ENCODE measurements around the gene ANAPC15.

DNA sequence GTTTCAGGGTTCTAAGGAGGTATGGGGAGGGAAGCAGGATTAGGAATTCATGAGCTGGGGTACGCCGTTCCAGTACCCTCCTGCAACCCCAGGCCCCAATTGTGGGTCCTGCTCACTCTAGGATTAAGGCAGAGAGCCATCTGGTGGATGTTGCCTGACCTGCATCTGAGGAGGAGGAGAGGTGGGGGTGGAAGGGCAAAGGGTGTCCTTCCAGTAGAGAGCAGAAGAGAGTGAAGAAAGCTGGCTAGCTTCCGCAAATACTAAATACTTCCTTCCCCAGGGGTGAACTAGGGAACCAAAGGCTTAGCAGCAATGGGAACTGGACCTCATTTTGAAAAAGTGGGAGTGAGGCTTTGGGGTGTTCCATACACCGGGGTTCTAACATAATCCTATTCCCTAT is 21.2 kb downstream of the ANAPC15 start:
- TF ChIP-seq POLR2A (IDR thresholded peaks at IDR 0.05) = no peak
- TF ChIP-seq, protein P1, sequence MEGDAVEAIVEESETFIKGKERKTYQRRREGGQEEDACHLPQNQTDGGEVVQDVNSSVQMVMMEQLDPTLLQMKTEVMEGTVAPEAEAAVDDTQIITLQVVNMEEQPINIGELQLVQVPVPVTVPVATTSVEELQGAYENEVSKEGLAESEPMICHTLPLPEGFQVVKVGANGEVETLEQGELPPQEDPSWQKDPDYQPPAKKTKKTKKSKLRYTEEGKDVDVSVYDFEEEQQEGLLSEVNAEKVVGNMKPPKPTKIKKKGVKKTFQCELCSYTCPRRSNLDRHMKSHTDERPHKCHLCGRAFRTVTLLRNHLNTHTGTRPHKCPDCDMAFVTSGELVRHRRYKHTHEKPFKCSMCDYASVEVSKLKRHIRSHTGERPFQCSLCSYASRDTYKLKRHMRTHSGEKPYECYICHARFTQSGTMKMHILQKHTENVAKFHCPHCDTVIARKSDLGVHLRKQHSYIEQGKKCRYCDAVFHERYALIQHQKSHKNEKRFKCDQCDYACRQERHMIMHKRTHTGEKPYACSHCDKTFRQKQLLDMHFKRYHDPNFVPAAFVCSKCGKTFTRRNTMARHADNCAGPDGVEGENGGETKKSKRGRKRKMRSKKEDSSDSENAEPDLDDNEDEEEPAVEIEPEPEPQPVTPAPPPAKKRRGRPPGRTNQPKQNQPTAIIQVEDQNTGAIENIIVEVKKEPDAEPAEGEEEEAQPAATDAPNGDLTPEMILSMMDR (IDR thresholded peaks at IDR 0.05) = peak in 1 of 3 donors; percentile 79
